Hepatocyte (in vitro differentiated cells): ENCODE data around the gene LYRM9.
"Not testable (repeated sequence)": the region's sequence is repeated elsewhere in the genome, so short reads cannot be mapped to it uniquely, and the experiment has no call there.

Experiments used
- CTCF ChIP-seq: fragments of 200-600 bp; sonication (generic); IDR thresholded peaks from 2 replicates; pipeline ENCODE4 v1.5.1; 2016; ENCODE audit warnings: antibody characterized with exemption, mild to moderate bottlenecking; ENCODE audit not compliant: poor library complexity
- EZH2phosphoT487 ChIP-seq: fragments of 200-600 bp; sonication (generic); IDR thresholded peaks from one replicate; pipeline ENCODE4 v1.6.1; 2018; ENCODE audit warnings: antibody characterized with exemption, mild to moderate bottlenecking, low read depth, moderate library complexity; ENCODE audit not compliant: unreplicated experiment, severe bottlenecking

- not testable (repeated sequence) for TF ChIP-seq CTCF, EZH2phosphoT487
Measured at GRCh38 chr17:27886348-27886906, 6.7 kb downstream of the LYRM9 start.
